GM19035 (cell line): ENCODE results near the gene LRRC26.

Experiments used
- ATAC-seq: cut with Tn5 transposase; IDR thresholded peaks from one replicate; pipeline ENCODE4 v1.9.1; 2021; ENCODE audit not compliant: unreplicated experiment

LRRC26 gene

GRCh38 chr9:137199411-137200121 is 29.7 kb upstream of the LRRC26 start:
- no peak for ATAC-seq

GRCh38 chr9:137198902-137199283 is 29.0 kb upstream of the LRRC26 start:
- ATAC-seq, result no peak

GRCh38 chr9:137198051-137198901 is 28.4 kb upstream of the LRRC26 start:
- no peak for ATAC-seq

GRCh38 chr9:137195525-137196220 is 25.8 kb upstream of the LRRC26 start:
- ATAC-seq, result no peak

- no peak for ATAC-seq
Observed at GRCh38 chr9:137194909-137195308, 25.1 kb upstream of the LRRC26 start.

- ATAC-seq, result no peak
Observed at GRCh38 chr9:137194388-137194787, 24.5 kb upstream of the LRRC26 start.

- no peak for ATAC-seq
Observed at GRCh38 chr9:137193771-137194170, 23.9 kb upstream of the LRRC26 start.

- no peak for ATAC-seq
Observed at GRCh38 chr9:137192859-137193258, 23.0 kb upstream of the LRRC26 start.

GRCh38 chr9:137192448-137192780 is 22.6 kb upstream of the LRRC26 start:
- no peak for ATAC-seq

GRCh38 chr9:137191691-137192447 is 22.0 kb upstream of the LRRC26 start:
- no peak for ATAC-seq

- no peak for ATAC-seq
Observed at GRCh38 chr9:137191245-137191644, 21.4 kb upstream of the LRRC26 start.

- no peak for ATAC-seq
Observed at GRCh38 chr9:137190315-137190856, 20.5 kb upstream of the LRRC26 start.

- ATAC-seq, result no peak
Observed at GRCh38 chr9:137189297-137190295, 19.7 kb upstream of the LRRC26 start.

GRCh38 chr9:137188490-137189296 is 18.8 kb upstream of the LRRC26 start, which contains the start of the genes ANAPC2 and SSNA1:
ANAPC2 (minus strand) TSS chr9:137188560; CDS start chr9:137188532, 28 bp downstream.
SSNA1 (plus strand) TSS chr9:137188676; CDS start chr9:137188727, 51 bp downstream.
- peak; percentile 80 for ATAC-seq

GRCh38 chr9:137188086-137188489 is 18.2 kb upstream of the LRRC26 start:
- ATAC-seq, result peak; percentile 5

GRCh38 chr9:137187386-137187785 is 17.5 kb upstream of the LRRC26 start:
- no peak for ATAC-seq

GRCh38 chr9:137186385-137186784 is 16.5 kb upstream of the LRRC26 start:
- ATAC-seq, result no peak

- ATAC-seq, result no peak
Observed at GRCh38 chr9:137185921-137186320, 16.1 kb upstream of the LRRC26 start.
